ENCODE results near the gene TOM1.

GRCh38 chr22:35257002-35257320, 42.7 kb upstream of the TOM1 start:
- no peak for TF ChIP-seq CTCF (IDR thresholded peaks at IDR 0.05)
- TF ChIP-seq ZFX (IDR thresholded peaks at IDR 0.05; ENCODE audit: borderline replicate concordance), result no peak

All from 22Rv1 (cell line).